Measurements from ENCODE around the gene MOV10L1. TPM values are rescaled to one million over a fixed set of nuclear protein-coding genes. Genes with fewer than 3 reads are reported as not detected.

MOV10L1 gene
- total RNA-seq, 1 donor from 2014 or later: 0.10 TPM

DNA sequence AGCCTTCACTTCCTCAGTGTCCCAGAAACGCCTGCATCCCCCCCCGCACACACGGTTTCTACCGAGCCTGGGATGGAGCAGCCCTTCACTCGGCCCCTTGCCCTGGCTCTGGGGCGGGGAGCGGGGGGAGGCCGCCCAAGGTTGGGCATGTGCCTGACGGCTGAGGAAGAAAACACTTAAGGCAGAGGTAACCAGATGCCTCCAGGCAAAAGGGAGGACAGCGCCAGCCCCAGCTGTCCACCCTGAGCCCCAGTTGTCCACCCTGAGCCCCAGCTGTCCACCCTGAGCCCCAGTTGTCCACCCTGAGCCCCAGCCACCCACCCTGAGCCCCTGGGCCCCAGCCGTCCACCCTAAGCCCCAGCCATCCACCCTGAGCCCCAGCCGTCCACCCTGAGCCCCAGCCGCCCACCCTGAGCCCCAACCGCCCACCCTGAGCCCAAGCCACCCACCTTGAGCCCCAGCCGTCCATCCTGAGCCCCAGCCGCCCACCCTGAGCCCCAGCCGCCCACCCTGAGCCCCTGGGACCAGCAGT, 27.9 kb upstream of the MOV10L1 start:
- Mint-ChIP-seq H3K9me3 (no peaks in the 10 kb centered on the region), H3K27ac (no peak overlapping the region), H3K4me1 (ENCODE audit: unreplicated experiment) (peaks cover 16% of the 10 kb centered on the region), H3K4me3 (no peak overlapping the region), H3K27me3 (peaks cover 12% of the 10 kb centered on the region), H3K36me3 (no peaks in the 10 kb centered on the region)
- TF ChIP-seq, protein P1, sequence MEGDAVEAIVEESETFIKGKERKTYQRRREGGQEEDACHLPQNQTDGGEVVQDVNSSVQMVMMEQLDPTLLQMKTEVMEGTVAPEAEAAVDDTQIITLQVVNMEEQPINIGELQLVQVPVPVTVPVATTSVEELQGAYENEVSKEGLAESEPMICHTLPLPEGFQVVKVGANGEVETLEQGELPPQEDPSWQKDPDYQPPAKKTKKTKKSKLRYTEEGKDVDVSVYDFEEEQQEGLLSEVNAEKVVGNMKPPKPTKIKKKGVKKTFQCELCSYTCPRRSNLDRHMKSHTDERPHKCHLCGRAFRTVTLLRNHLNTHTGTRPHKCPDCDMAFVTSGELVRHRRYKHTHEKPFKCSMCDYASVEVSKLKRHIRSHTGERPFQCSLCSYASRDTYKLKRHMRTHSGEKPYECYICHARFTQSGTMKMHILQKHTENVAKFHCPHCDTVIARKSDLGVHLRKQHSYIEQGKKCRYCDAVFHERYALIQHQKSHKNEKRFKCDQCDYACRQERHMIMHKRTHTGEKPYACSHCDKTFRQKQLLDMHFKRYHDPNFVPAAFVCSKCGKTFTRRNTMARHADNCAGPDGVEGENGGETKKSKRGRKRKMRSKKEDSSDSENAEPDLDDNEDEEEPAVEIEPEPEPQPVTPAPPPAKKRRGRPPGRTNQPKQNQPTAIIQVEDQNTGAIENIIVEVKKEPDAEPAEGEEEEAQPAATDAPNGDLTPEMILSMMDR (conservative IDR thresholded peaks at IDR 0.05): no peak
- DNase-seq (ENCODE audit: extremely low spot score, unreplicated experiment): no peak

DNA sequence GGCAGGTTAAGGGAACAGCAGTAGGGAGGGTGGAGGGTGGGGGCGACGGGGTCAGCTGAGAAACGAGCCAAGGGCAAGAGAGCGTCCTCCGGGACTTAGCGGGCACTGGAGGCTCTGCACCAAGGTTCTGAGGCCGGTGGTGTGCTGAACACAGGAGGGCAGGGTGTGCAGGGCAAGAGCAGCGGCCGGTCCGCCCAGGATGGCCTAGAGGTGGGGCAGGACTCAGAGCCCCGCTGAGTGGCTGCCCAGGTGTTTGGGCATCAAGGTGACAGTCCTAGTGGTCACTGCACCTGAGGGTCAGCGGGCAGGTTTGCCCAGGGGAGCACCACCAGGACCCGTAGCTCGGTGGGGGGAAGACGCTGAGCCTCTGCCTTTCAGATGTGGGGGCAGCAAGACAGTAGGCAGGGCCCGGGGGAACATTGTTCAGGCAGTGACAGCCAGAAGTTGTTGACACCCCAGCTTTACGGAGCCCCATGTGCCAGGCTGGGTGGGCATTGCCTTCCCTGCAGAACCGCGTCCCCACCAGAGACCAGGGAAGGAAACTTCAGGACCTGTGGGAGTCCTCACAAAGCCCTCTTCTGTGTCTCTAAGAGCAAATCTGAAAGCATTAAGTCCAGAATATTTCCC, 27.2 kb upstream of the MOV10L1 start:
- Mint-ChIP-seq H3K9me3 (no peaks in the 10 kb centered on the region), H3K27me3 (peaks cover 12% of the 10 kb centered on the region), H3K4me3 (no peak overlapping the region), H3K27ac (no peak overlapping the region), H3K36me3 (no peaks in the 10 kb centered on the region), H3K4me1 (ENCODE audit: unreplicated experiment) (peaks cover 16% of the 10 kb centered on the region)
- TF ChIP-seq, protein P1 (conservative IDR thresholded peaks at IDR 0.05): no peak
- DNase-seq (ENCODE audit: extremely low spot score, unreplicated experiment): no peak

DNA sequence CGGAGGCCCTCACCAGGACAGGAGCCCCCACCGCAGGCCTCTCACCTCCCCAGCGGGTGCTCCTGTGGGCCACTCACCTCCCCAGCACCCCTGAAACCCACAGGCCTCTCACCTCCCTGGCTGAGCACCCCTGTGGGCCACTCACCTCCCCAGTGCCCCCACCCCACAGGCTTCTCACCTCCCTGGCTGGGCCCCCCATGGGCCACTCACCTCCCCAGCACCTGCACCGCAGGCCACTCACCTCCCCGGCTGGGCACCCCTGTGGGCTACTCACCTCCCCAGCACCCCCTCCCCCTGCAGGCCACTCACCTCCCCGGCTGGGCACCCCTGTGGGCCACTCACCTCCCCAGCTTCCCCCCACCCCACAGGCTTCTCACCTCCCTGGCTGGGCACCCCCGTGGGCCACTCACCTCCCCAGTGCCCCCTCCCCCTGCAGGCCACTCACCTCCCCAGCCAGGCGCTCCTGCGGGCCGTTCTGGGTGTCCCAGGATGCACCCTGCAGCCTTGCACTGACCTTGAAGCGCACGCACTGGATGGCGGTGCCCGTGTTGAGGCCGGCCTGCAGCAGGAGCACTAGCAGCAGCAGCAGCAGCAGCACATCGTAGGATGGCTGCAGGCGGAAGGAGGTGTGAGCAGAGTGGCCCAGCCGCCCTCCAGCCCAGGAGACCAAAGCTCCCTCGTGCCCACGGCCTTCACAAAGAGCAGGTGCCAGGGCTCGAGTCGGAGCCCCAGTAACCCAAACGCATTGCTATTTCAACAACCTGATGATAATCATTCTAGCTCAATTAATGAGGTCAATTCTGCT, 26.0 kb upstream of the MOV10L1 start:
- Mint-ChIP-seq H3K36me3 (no peaks in the 10 kb centered on the region), H3K27me3 (peaks cover 12% of the 10 kb centered on the region), H3K4me3 (no peak overlapping the region), H3K4me1 (ENCODE audit: unreplicated experiment) (peaks cover 16% of the 10 kb centered on the region), H3K27ac (no peak overlapping the region), H3K9me3 (no peaks in the 10 kb centered on the region)
- TF ChIP-seq, protein P1 (conservative IDR thresholded peaks at IDR 0.05): no peak
- no peak for DNase-seq (ENCODE audit: extremely low spot score, unreplicated experiment)

DNA sequence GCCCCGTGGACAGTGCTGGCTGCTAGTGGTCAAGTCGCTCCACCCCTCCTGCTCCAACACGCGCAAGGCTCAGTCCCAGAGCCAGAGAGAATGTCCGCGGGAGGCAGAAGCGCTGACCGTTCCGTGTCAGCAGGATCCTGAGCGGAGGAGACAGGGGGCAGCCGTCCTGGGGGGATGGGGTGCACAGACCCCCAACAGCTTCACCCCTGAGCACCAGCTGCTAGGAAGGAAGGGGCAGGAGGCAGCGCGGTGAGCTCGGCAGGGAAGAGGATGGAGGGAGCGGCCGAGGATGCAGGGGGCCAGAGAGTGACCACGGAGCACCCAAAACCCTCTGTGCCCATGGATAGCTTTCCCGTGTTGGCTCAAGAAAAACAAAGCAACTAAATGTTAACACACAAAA, 25.4 kb upstream of the MOV10L1 start:
- Mint-ChIP-seq H3K27ac (no peak overlapping the region), H3K4me3 (no peak overlapping the region), H3K36me3 (no peaks in the 10 kb centered on the region), H3K4me1 (ENCODE audit: unreplicated experiment) (peaks cover 10% of the 10 kb centered on the region), H3K27me3 (peaks cover 6% of the 10 kb centered on the region), H3K9me3 (no peaks in the 10 kb centered on the region)
- no peak for DNase-seq (ENCODE audit: extremely low spot score, unreplicated experiment)
- TF ChIP-seq, protein P1 (conservative IDR thresholded peaks at IDR 0.05): no peak

- Mint-ChIP-seq H3K27ac (no peak overlapping the region), H3K9me3 (no peaks in the 10 kb centered on the region), H3K4me3 (no peak overlapping the region), H3K4me1 (ENCODE audit: unreplicated experiment) (peaks cover 3% of the 10 kb centered on the region), H3K36me3 (no peaks in the 10 kb centered on the region), H3K27me3 (no peaks in the 10 kb centered on the region)
- TF ChIP-seq, protein P1 (conservative IDR thresholded peaks at IDR 0.05): no peak
- no peak for DNase-seq (ENCODE audit: extremely low spot score, unreplicated experiment)
Measured at GRCh38 chr22:50067244-50067643, 22.6 kb upstream of the MOV10L1 start.
